K562 (cell line): ENCODE measurements around the gene CPEB1. TPM values are rescaled to one million over a fixed set of nuclear protein-coding genes. Genes with fewer than 3 reads are reported as not detected.

ENCODE experiments used
- ARID2 ChIP-seq: fragments of 450-650 bp; IDR thresholded peaks from 2 replicates; pipeline ENCODE4 v1.6.1; 2017; ENCODE audit warnings: antibody characterized with exemption, mild to moderate bottlenecking
- BRF1 ChIP-seq: IDR thresholded peaks from 3 replicates; pipeline ENCODE4 v1.6.1; 2011; ENCODE audit warnings: borderline replicate concordance, mild to moderate bottlenecking; ENCODE audit not compliant: insufficient read length; ENCODE audit errors: extremely low read depth
- CHD4 ChIP-seq: fragments of 200-600 bp; sonication (generic); IDR thresholded peaks from 3 replicates; pipeline ENCODE4 v1.6.1; 2012; ENCODE audit warnings: low read depth, mild to moderate bottlenecking, mixed read lengths, low read length, inconsistent platforms; ENCODE audit not compliant: insufficient read depth, insufficient replicate concordance, poor library complexity, severe bottlenecking
- HCFC1 ChIP-seq: IDR thresholded peaks from 2 replicates; pipeline ENCODE4 v1.6.1; 2012; ENCODE audit warnings: low read depth, low read length, improper control_type of control experiment
- HMGXB4 ChIP-seq: sonication (generic); formaldehyde crosslinking; IDR thresholded peaks from 2 replicates; pipeline ENCODE4 v1.8.1; 2023; ENCODE audit warnings: mild to moderate bottlenecking, missing genetic modification reagents
- SIX5 ChIP-seq, 2 experiments: IDR thresholded peaks; 2 replicates each; pipeline ENCODE4 v1.6.1; 2011; ENCODE audit warnings: low read length in 2 of 2, borderline replicate concordance in 1 of 2, low read depth in 1 of 2, mild to moderate bottlenecking in 1 of 2, moderate library complexity in 1 of 2; ENCODE audit not compliant: insufficient read depth in 1 of 2
- TOE1 ChIP-seq, 2 experiments: fragments of 450-650 bp in 1 of 2; sonication (generic) in 1 of 2; formaldehyde crosslinking in 1 of 2; IDR thresholded peaks; 2 replicates each; pipeline versions ENCODE4 v1.7.1 to v1.8.0; 2016 to 2022; ENCODE audit warnings: borderline replicate concordance in 2 of 2, mild to moderate bottlenecking in 2 of 2, antibody characterized with exemption in 1 of 2, inconsistent platforms in 1 of 2, low read depth in 1 of 2, missing genetic modification reagents in 1 of 2, moderate library complexity in 1 of 2
- ZNF146 ChIP-seq: IDR thresholded peaks from one replicate; pipeline ENCODE4 v1.6.1; 2018; ENCODE audit warnings: missing compliant biosample characterization; ENCODE audit not compliant: unreplicated experiment
- ZNF584 ChIP-seq: fragments of 200-800 bp; sonication (Bioruptor generic); IDR thresholded peaks from 2 replicates; pipeline ENCODE4 v1.6.1; 2016; ENCODE audit warnings: low read depth, mild to moderate bottlenecking, missing genetic modification characterization, missing compliant biosample characterization
- ZNF655 ChIP-seq: fragments of 250-450 bp; sonication (Bioruptor Pico); IDR thresholded peaks from 2 replicates; pipeline ENCODE4 v1.5.0; 2021
- ZSCAN32 ChIP-seq: fragments of 450-650 bp; formaldehyde crosslinking; IDR thresholded peaks from 2 replicates; pipeline ENCODE4 v1.4.0; 2020; ENCODE audit warnings: mild to moderate bottlenecking, moderate library complexity
- polyA plus RNA-seq, 8 experiments: library from polyadenylated mRNA; depleted of rRNA in 4 of 8; stranded (reverse) in 5 of 8; unstranded in 3 of 8; fragments of >200 nt; fragmentation: Nextera tagmentation in 2 of 8; fragmentation: Illumina TruSeq in 1 of 8; extraction: Ambion mirVana in 2 of 8; extraction: Trizol in 1 of 8; gene quantifications; 2 replicates each; pipeline versions ENCODE4 v1.2.1 to v1.2.3, GENCODE V29; 2011 to 2014; ENCODE audit warnings: inconsistent platforms in 1 of 8, missing spikeins in 1 of 8
- total RNA-seq, 7 experiments: library from RNA; depleted of rRNA in 6 of 7; stranded (reverse); fragments of >200 nt in 6 of 7; fragmentation: Illumina TruSeq in 2 of 7; extraction: Trizol in 2 of 7; gene quantifications; 2 replicates each; pipeline versions ENCODE4 v1.2.1 to v1.2.3, GENCODE V29; 2011 to 2021; ENCODE audit warnings: low replicate concordance in 1 of 7
- TF ChIP-seq, protein P1 (sequence below): fragments of 450-650 bp; IDR thresholded peaks from 2 replicates; pipeline ENCODE4 v1.6.1; 2018; ENCODE audit warnings: mild to moderate bottlenecking, low read depth; ENCODE audit not compliant: partially characterized antibody
- TF ChIP-seq, protein P2 (sequence below): fragments of 200-800 bp; sonication (Bioruptor generic); IDR thresholded peaks from 2 replicates; pipeline ENCODE4 v1.6.1; 2017; ENCODE audit warnings: missing genetic modification characterization, missing compliant biosample characterization
- TF ChIP-seq, protein P3 (sequence below): fragments of 450-650 bp; IDR thresholded peaks from 2 replicates; pipeline ENCODE4 v1.6.1; 2016; ENCODE audit warnings: low read depth, mild to moderate bottlenecking, moderate library complexity
- TF ChIP-seq, protein P4 (sequence below): sonication (generic); formaldehyde crosslinking; IDR thresholded peaks from 2 replicates; pipeline ENCODE4 v1.5.0; 2020; ENCODE audit warnings: missing genetic modification reagents

The CPEB1 gene
- total and polyA plus RNA-seq, 9 of the 15 experiments (the other 6 are each of a cell fraction or from before 2014, with no cell fraction given), result 2.2 to 13.4 (median 9.7) TPM

GRCh38 chr15:82540055-82540983, 106.8 kb downstream of the CPEB1 start, which contains the start of gene RPS17 (continued):
- peak; percentile 34 to 45; a peak in 2 of 4 replicates for TF ChIP-seq SIX5 (IDR thresholded peaks at IDR 0.05; ENCODE audit: borderline replicate concordance in 1 of 2, insufficient read depth in 1 of 2, low read depth in 1 of 2, low read length in 2 of 2)
- peak; percentile 85 for TF ChIP-seq HCFC1
- peak; percentile 58; the same call in 1 of the 2 replicates for TF ChIP-seq TOE1 (IDR thresholded peaks at IDR 0.05; ENCODE audit: borderline replicate concordance)
- 0 out of 2 replicates have a peak, but pooled peaks have one; percentile 70 for TF ChIP-seq TOE1 (CRISPR knock-in tag; IDR thresholded peaks at IDR 0.05; ENCODE audit: borderline replicate concordance, low read depth)
- no peak for TF ChIP-seq ZNF655 (CRISPR knock-in tag)
- TF ChIP-seq, protein P1, sequence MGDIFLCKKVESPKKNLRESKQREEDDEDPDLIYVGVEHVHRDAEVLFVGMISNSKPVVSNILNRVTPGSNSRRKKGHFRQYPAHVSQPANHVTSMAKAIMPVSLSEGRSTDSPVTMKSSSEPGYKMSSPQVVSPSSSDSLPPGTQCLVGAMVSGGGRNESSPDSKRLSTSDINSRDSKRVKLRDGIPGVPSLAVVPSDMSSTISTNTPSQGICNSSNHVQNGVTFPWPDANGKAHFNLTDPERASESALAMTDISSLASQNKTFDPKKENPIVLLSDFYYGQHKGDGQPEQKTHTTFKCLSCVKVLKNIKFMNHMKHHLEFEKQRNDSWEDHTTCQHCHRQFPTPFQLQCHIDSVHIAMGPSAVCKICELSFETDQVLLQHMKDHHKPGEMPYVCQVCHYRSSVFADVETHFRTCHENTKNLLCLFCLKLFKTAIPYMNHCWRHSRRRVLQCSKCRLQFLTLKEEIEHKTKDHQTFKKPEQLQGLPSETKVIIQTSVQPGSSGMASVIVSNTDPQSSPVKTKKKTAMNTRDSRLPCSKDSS, result no peak
- TF ChIP-seq ARID2, result no peak
- TF ChIP-seq HMGXB4, result peak; percentile 95
- no peak for TF ChIP-seq CHD4
- no peak for TF ChIP-seq ZNF584 (CRISPR knock-in tag)
- TF ChIP-seq ZSCAN32 (CRISPR knock-in tag), result no peak
- no peak for TF ChIP-seq BRF1
- TF ChIP-seq, protein P2, sequence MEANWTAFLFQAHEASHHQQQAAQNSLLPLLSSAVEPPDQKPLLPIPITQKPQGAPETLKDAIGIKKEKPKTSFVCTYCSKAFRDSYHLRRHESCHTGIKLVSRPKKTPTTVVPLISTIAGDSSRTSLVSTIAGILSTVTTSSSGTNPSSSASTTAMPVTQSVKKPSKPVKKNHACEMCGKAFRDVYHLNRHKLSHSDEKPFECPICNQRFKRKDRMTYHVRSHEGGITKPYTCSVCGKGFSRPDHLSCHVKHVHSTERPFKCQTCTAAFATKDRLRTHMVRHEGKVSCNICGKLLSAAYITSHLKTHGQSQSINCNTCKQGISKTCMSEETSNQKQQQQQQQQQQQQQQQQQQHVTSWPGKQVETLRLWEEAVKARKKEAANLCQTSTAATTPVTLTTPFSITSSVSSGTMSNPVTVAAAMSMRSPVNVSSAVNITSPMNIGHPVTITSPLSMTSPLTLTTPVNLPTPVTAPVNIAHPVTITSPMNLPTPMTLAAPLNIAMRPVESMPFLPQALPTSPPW (CRISPR knock-in tag), result peak; percentile 91
- TF ChIP-seq, protein P3, sequence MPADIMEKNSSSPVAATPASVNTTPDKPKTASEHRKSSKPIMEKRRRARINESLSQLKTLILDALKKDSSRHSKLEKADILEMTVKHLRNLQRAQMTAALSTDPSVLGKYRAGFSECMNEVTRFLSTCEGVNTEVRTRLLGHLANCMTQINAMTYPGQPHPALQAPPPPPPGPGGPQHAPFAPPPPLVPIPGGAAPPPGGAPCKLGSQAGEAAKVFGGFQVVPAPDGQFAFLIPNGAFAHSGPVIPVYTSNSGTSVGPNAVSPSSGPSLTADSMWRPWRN, result no peak; the same call in 1 of the 2 replicates
- TF ChIP-seq, protein P4, sequence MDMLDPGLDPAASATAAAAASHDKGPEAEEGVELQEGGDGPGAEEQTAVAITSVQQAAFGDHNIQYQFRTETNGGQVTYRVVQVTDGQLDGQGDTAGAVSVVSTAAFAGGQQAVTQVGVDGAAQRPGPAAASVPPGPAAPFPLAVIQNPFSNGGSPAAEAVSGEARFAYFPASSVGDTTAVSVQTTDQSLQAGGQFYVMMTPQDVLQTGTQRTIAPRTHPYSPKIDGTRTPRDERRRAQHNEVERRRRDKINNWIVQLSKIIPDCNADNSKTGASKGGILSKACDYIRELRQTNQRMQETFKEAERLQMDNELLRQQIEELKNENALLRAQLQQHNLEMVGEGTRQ (CRISPR knock-in tag), result no peak
- no peak for TF ChIP-seq ZNF146 (CRISPR knock-in tag)
